OCI-LY3 (cell line): ENCODE measurements around the gene TMEM234.

Experiments
- H2AFZ ChIP-seq: fragments of 200-600, 300-600 bp; shearing (Covaris generic); 2 replicates; pipeline ENCODE4 v1.6.0; 2014; ENCODE audit warnings: antibody characterized with exemption, low read depth, low read length
- H3K27ac ChIP-seq: fragments of 200-600, 300-600 bp; sonication (generic); 2 replicates; pipeline ENCODE4 v1.5.1; 2014; ENCODE audit warnings: mild to moderate bottlenecking, low read length, moderate library complexity, mixed read lengths
- H3K27me3 ChIP-seq: fragments of 200-600, 300-600 bp; sonication (generic); 2 replicates; pipeline ENCODE4 v1.6.1; 2014; ENCODE audit warnings: low read depth, low read length, mixed read lengths
- H3K36me3 ChIP-seq: fragments of 200-600, 300-600 bp; sonication (generic); replicated peaks from 2 replicates; pipeline ENCODE3; 2014; ENCODE audit warnings: low read depth, low read length, mixed read lengths
- H3K4me1 ChIP-seq: fragments of 300-600, 200-600 bp; sonication (generic); 2 replicates; pipeline ENCODE4 v1.6.1; 2014; ENCODE audit warnings: low read length, mixed read lengths
- H3K4me2 ChIP-seq: fragments of 200-600, 300-600 bp; sonication (generic); 2 replicates; pipeline ENCODE4 v1.6.1; 2014; ENCODE audit warnings: low read length, mixed read lengths
- H3K4me3 ChIP-seq: fragments of 300-600, 200-600 bp; sonication (generic); 2 replicates; pipeline ENCODE4 v1.5.1; 2014; ENCODE audit warnings: antibody characterized with exemption, mild to moderate bottlenecking, low read length, moderate library complexity
- H3K79me2 ChIP-seq: fragments of 300-600, 200-600 bp; shearing (Covaris generic); 2 replicates; pipeline ENCODE4 v1.6.1; 2014; ENCODE audit warnings: mild to moderate bottlenecking, low read length, mixed read lengths
- H3K9ac ChIP-seq: fragments of 300-600, 200-600 bp; shearing (Covaris generic); 2 replicates; pipeline ENCODE4 v1.6.0; 2014; ENCODE audit warnings: mild to moderate bottlenecking, low read length, moderate library complexity
- H3K9me3 ChIP-seq: fragments of 200-600, 300-600 bp; shearing (Covaris generic); 2 replicates; pipeline ENCODE4 v1.6.1; 2014; ENCODE audit warnings: low read length, mixed read lengths; ENCODE audit not compliant: insufficient read depth
- H4K20me1 ChIP-seq: fragments of 200-600, 300-600 bp; sonication (generic); 2 replicates; pipeline ENCODE4 v1.6.1; 2016; ENCODE audit warnings: low read length, mixed read lengths; ENCODE audit not compliant: insufficient read depth
- CTCF ChIP-seq: fragments of 200-600, 300-600 bp; sonication (generic); IDR thresholded peaks from 2 replicates; pipeline ENCODE4 v1.5.1; 2014; ENCODE audit warnings: antibody characterized with exemption, low read length, low read depth
- EZH2phosphoT487 ChIP-seq: fragments of 200-600 bp; shearing (Covaris generic); IDR thresholded peaks from 2 replicates; pipeline ENCODE4 v1.6.1; 2018; ENCODE audit warnings: antibody characterized with exemption, mixed run types, low read depth

TMEM234 gene

DNA sequence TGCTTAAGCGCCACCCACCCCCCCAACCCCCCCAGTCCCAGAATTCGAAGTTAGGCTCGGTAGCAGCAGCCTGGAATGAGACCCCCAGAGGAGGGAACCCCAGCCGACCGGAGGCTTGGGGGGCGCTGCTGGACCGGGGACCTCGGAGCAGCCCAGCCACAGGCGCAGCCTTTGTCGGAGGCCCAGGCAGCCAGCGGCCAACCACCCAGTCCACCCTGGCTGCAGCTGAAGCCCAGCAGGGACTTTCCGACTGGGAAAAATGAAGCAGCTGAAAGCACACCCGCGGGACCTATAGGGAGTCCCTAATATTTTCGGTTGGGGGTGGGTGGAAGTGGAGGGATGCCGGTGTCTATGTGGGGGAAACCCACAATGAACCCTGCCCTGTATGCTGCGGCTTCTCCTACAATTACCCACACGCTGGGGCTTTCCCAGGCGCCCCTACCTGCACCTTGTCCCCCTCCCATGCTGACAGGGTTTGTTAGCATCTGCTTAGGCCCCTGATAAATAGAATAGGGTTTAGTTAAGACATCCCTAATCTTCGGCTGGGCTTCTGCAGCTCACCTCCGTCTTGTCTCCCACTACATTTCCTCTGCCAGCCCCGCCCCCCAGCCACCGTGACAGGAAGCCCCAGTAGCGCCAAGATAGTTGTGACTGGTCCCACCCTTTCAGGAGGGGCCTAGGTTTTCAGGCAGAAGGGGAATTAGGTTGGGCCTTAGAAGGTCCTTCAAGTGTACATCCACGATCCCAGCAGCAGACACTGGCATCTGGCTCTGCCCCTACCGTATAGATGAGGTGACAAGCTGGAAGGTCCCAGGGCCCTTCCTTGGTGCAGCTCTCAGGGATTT lies 20.9 kb downstream of the TMEM234 start:
- Histone ChIP-seq H3K79me2 (peaks cover 23% of the 10 kb centered on the region), H3K4me3 (peak overlapping the region; percentile 88), H3K9ac (peak overlapping the region; percentile 76), H3K27me3 (no peaks in the 10 kb centered on the region), H2AFZ (no peak overlapping the region), H4K20me1 (no peaks in the 10 kb centered on the region), H3K4me1 (peaks cover 44% of the 10 kb centered on the region), H3K9me3 (no peaks in the 10 kb centered on the region), H3K4me2 (peak overlapping the region; percentile 81), H3K36me3 (peaks cover 21% of the 10 kb centered on the region), H3K27ac (peak overlapping the region; percentile 93)
- TF ChIP-seq CTCF (no peak), EZH2phosphoT487 (no peak)

DNA sequence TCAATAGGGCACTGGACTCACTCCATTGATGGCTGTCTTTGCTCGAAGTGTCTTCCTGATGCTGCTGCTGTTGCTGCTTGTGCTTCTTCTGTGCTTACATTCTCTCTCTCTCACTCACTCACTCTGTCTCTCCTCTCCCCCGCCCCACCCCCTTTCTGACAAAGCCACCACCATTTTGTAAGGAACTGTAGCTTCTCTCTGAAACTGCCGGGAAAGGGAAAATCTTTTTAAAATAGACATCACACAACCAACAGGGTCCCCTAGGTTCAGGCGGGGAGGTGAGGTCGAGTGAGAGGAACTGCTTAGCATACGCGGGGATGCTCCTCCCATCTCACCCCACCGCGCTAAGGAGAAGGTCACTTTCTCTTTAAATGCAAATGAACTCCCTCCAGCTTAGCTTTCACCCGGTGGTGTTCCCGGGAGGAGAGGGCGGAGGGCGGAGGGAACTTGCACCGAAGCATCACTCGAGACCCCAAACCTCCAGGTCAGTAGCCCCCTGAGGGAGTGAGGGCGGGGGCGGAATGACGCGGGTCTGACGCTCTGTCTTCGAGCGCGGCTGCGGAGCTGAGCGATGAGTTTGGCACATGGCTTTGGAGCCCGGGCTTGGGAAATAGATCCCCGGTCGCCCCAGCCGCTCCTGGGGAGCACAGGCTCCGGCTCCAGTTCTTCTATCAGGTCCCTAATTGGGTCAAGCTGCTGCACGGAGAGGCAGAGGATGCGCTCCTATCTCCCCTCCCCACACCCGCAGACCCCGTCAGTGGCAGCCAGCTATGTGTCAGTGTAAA lies 21.7 kb downstream of the TMEM234 start, which contains the start of gene CCDC28B:
Gene CCDC28B (plus strand): TSS at position 370 of the 785 bp plus-strand sequence. CDS start 1,341 bp downstream, outside the sequence.
- TF ChIP-seq EZH2phosphoT487: no peak
- TF ChIP-seq CTCF: no peak
- Histone ChIP-seq H2AFZ (peak within 1 kb of the TSS; percentile 38; the same call in 1 of the 2 replicates), H3K9me3 (no peaks in the 10 kb centered on the region), H3K9ac (peak within 1 kb of the TSS; percentile 76), H3K36me3 (peaks cover 17% of the 10 kb centered on the region), H3K4me1 (peaks cover 40% of the 10 kb centered on the region), H3K27me3 (no peaks in the 10 kb centered on the region), H4K20me1 (no peaks in the 10 kb centered on the region), H3K79me2 (peaks cover 23% of the 10 kb centered on the region), H3K4me2 (peak within 1 kb of the TSS; percentile 81), H3K27ac (peak within 1 kb of the TSS; percentile 93), H3K4me3 (peak within 1 kb of the TSS; percentile 88)

GRCh38 chr1:32199717-32200072 lies 22.5 kb downstream of the TMEM234 start:
- TF ChIP-seq CTCF (no peak), EZH2phosphoT487 (no peak)
- H3K4me2 ChIP-seq: peak overlapping the region; percentile 81
- H3K27ac ChIP-seq: peak overlapping the region; percentile 93
- H3K36me3 ChIP-seq: peaks cover 17% of the 10 kb centered on the region
- H2AFZ ChIP-seq: no peak overlapping the region
- H4K20me1 ChIP-seq: no peaks in the 10 kb centered on the region
- H3K27me3 ChIP-seq: no peaks in the 10 kb centered on the region
- peak overlapping the region; percentile 88 for H3K4me3 ChIP-seq
- no peaks in the 10 kb centered on the region for H3K9me3 ChIP-seq
- peak overlapping the region; percentile 76 for H3K9ac ChIP-seq
- H3K4me1 ChIP-seq: peaks cover 37% of the 10 kb centered on the region
- H3K79me2 ChIP-seq: peaks cover 23% of the 10 kb centered on the region
